A549 (cell line): Measurements from ENCODE around the gene LSP1.

Experiments used
- BHLHE40 ChIP-seq: IDR thresholded peaks from 2 replicates; pipeline ENCODE4 v1.6.1; 2012; ENCODE audit warnings: low read depth, low read length, inconsistent platforms
- CTCF ChIP-seq: fragments of >200 bp; sonication (Bioruptor Twin); formaldehyde crosslinking; IDR thresholded peaks from 3 replicates; pipeline ENCODE4 v1.5.1; 2016
- ELK1 ChIP-seq: fragments of 150-350 bp; IDR thresholded peaks from 2 replicates; pipeline ENCODE4 v1.6.1; 2014; ENCODE audit warnings: low read depth, mild to moderate bottlenecking, low read length
- EP300 ChIP-seq, 2 experiments: fragments of >200 bp; sonication (Bioruptor Twin); formaldehyde crosslinking; IDR thresholded peaks; 2 replicates in 1 of 2; 3 replicates in 1 of 2; pipeline ENCODE4 v1.6.1; 2016 to 2017
- MAZ ChIP-seq: fragments of 150-350 bp; IDR thresholded peaks from 2 replicates; pipeline ENCODE4 v1.6.1; 2014; ENCODE audit warnings: antibody characterized with exemption, low read depth, low read length, borderline replicate concordance
- MYC ChIP-seq: IDR thresholded peaks from 2 replicates; pipeline ENCODE4 v1.6.1; 2012; ENCODE audit warnings: mild to moderate bottlenecking, inconsistent platforms, low read length, improper control_type of control experiment, borderline replicate concordance
- POLR2A ChIP-seq: IDR thresholded peaks from 2 replicates; pipeline ENCODE4 v1.6.1; 2012; ENCODE audit warnings: mild to moderate bottlenecking, low read length
- RAD21 ChIP-seq, 2 experiments: fragments of >200 bp in 1 of 2; sonication (Bioruptor Twin) in 1 of 2; formaldehyde crosslinking in 1 of 2; IDR thresholded peaks in 1 of 2; conservative IDR thresholded peaks in 1 of 2; 2 replicates in 1 of 2; 3 replicates in 1 of 2; pipeline ENCODE4 v1.6.1; 2012 to 2018; ENCODE audit warnings: inconsistent platforms in 1 of 2
- REST ChIP-seq: fragments of 200-600 bp; sonication (generic); IDR thresholded peaks from 2 replicates; pipeline ENCODE4 v1.6.1; 2016; ENCODE audit warnings: antibody characterized with exemption, mild to moderate bottlenecking, moderate library complexity
- RFX5 ChIP-seq: fragments of 450-650 bp; IDR thresholded peaks from 2 replicates; pipeline ENCODE4 v1.7.1; 2014; ENCODE audit warnings: antibody characterized with exemption, mild to moderate bottlenecking, moderate library complexity

DNA sequence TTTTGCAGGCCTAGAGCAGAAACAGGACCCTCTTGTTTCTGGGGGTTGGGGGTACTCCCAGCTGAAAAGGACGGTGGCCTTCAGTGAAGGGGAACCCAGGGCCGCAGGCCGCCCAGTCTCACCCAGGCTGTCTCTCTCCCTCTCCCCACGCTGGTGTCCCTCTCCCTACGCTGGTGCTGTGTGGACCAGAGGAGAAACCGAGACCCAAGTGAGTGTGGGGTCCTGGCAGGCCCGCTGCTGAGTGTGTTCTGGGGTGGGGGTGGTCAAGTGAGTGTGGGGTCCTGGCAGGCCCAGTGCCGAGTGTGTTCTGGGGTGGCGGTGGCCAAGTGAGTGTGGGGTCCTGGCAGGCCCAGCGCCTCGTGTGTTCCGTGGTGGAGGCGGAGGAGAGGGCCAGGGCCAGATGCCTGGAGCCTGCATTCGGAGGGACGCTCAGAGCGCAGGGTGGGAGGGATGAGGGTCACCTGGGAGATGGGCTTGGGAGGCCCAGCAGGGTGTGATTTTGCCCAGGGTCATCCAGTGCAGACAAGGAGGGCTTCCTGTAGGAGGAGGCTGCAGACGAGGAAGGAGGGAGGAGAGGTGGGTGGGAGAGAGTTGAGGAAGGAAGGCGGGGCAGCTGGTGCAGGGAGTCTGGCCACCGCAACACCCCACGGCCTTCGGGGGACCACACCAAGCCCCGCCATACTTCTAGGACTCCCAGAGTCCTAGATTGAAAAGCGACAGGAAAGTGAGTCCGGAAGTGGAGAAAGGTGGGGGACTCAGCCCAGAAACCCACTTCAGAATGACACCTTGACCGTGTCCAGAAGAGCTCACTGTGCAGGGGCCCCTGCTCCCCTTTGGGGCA is 77.0 kb downstream of the LSP1 start:
- TF ChIP-seq CTCF (no peak), MYC (no peak), POLR2A (no peak), RFX5 (no peak), EP300 (IDR thresholded peaks at IDR 0.05) (no peak), REST (no peak), ELK1 (no peak), MAZ (no peak), RAD21 (conservative IDR thresholded peaks at IDR 0.05 in 1 of 2, IDR thresholded peaks at IDR 0.05 in 1 of 2) (no peak), BHLHE40 (no peak)
